Stimulated activated CD4-positive, alpha-beta T cell treated with anti-CD3 and anti-CD28 coated beads, Interleukin-1b, Interleukin-23, amount 100 ng/mL, for 24 hours (primary cell): ENCODE measurements around the gene KIFC1.
"Not testable (repeated sequence)": the region's sequence is repeated elsewhere in the genome, so short reads cannot be mapped to it uniquely, and the experiment has no call there.

Source experiments
- DNase-seq, 4 experiments: peaks; one replicate each; pipeline ENCODE4 v3.0.0-alpha.2; 2020; ENCODE audit warnings: low read depth in 4 of 4, low spot score in 1 of 4

Gene KIFC1

GRCh38 chr6:33391278-33391921 is at the start of gene KIFC1:
Gene KIFC1 (plus strand): TSS chr6:33391823. CDS start chr6:33391986, 163 bp downstream.
- DNase-seq = peak; percentile 96 to 98 (median 97)

DNA sequence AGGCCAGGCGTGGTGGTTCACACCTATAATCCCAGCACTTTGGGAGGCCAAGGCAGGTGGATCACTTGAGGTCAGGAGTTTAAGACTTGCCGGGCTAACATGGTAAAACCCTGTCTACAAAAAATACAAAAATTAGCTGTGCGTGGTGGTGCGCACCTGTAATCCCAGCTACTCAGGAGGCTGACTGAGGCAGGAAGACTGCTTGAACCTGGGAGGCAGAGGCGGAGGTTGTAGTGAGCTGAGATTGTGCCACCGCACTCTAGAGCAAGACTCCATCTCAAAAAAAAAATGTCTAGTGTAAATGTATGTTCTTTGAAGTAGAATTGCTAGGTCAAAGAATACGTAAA is 48.0 kb upstream of the KIFC1 start:
- not testable (repeated sequence) for DNase-seq

GRCh38 chr6:33343953-33344611 is 47.5 kb upstream of the KIFC1 start:
- no peak for DNase-seq

DNA sequence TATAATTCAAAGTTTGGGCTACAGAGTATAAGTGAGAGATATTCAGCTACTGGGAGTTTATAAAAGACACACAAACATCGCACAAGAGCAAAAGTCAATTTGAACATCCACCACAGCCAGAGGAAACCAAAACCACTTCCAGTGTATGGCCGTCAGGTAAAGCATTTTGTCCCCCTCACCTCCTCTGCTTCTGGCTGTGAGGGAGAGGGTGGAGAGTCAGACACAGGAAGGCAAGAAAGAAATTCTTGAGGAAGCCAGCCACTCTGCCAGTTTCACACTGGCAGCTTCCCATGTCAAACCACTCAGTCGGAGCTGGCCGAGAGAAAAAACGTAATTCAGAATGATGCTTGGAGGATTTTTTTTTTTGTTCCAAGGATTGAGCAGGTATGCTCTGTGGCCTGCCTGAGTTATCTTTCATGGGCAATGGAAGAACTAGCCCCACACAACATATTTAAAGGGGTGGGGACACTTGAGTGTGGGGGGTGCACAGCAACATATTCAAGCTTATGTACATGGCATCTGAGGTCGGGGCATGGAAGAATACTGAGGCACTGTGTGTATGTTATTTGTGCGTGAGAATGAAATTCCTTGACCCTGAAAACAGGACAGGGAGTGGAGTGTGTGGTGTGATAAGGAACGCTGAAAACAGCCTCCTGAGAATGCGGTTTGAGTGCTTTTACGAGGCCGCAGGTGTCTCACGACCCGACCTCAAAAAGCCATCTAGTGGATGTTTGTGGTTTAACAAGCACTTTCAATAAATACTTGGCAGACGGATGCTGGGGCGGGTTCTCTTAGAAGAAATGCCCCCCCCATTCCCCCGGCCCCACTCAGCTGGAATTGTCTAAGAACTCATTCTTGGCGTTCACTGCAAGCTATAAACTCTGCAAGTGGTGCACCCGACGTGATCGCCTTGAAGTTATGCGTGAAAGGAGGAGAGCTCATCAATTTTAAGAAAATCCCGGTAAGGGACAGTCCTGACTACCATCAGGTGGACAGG is 46.6 kb upstream of the KIFC1 start:
- DNase-seq = peak in 2 of 4 experiments; percentile 30 to 40

- not testable (repeated sequence) for DNase-seq
Observed at GRCh38 chr6:33346972-33347371, 44.7 kb upstream of the KIFC1 start.

DNA sequence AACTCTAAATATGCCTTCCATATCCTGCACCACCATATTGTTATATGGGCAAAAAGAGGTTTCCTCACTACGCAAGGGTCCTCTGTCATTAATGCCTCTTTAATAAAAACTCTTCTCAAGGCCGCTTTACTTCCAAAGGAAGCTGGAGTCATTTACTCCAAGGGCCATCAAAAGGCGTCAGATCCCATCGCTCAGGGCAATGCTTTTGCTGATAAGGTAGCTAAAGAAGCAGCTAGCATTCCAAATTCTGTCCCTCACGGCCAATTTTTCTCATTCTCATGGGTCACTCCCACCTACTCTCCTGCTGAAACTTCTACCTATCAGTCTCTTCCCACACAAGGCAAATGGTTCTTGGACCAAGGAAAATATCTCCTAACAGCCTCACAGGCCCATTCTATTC is 43.8 kb upstream of the KIFC1 start:
- DNase-seq = no peak

- DNase-seq = not testable (repeated sequence)
Observed at GRCh38 chr6:33355860-33356259, 35.8 kb upstream of the KIFC1 start.

DNA sequence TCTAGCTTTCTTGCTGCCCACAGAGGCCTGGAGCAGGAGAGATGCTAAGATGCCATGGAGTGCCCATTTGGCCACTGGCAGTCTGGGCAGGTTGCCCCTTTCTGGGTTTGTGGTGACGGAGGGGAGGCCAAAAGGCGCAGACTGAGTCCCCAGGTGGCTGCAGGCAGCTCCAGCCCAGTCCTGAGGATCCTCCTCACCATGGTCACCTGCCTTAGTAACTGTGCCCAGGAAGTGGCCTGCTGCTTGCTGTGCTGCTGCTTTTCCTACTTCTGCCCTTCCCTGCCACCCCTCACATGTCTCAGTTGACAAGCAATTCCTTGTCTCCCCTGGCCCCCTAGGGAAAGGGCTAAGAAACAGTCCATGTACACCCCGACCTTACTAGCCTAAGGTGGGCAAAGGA is 35.3 kb upstream of the KIFC1 start:
- DNase-seq = no peak

- DNase-seq = not testable (repeated sequence)
Observed at GRCh38 chr6:33357160-33357871, 34.3 kb upstream of the KIFC1 start.

- no peak for DNase-seq
Observed at GRCh38 chr6:33359331-33359730, 32.3 kb upstream of the KIFC1 start.

DNA sequence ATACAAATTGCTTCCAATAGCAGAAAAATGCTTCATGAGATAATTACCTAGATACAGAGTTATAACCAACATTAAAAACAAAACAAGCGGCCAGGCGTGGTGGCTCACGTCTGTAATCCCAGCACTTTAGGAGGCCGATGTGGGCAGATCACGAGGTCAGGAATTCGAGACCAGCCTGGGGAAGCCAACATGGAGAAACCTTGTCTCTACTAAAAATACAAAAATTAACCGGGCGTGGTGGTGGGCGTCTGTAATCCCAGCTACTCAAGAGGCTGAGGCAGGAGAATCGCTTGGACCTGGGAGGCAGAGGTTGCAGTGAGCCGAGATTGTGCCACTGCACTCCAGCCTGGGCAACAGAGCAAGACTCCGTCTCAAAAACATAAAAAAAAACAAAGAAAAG is 28.1 kb upstream of the KIFC1 start:
- DNase-seq = not testable (repeated sequence)

DNA sequence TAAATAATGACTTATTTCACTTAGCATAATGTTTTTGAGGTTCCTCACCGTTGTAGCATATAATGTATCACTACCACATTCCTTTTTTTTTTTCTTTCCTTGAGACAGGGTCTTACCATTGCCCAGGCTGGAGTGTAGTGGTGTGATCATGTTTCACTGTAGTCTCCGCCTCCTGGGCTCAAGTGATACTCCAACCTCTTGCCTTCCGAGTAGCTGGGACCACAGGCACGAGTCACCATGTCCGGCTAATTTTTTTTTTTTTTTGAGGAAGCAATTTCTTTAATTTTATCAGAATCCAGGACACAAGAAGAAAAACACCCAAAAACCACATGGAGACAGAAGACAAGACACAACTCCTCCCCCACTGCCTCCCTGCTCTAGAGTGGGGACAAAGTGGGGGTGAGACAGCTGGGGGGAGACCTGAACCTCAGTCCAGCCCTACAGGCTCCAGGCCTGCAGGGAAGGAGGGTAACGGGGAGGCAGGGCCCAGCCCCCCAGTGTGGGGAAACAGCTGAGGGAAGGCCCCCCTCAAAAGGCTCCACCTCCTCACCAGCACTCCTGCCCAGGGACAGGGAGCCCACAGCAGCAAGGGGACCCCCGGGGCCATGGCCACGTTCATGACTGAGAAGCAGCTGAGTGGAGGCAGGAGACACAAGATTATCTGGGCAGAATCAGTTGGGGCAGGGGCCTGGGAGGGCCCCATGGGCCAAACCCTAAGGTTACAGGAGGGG is 27.0 kb upstream of the KIFC1 start:
- not testable (repeated sequence) for DNase-seq

- not testable (repeated sequence) for DNase-seq
Observed at GRCh38 chr6:33365206-33365971, 26.2 kb upstream of the KIFC1 start.

- no peak for DNase-seq
Observed at GRCh38 chr6:33367009-33367714, 24.5 kb upstream of the KIFC1 start.

- not testable (repeated sequence) for DNase-seq
Observed at GRCh38 chr6:33367715-33368025, 24.0 kb upstream of the KIFC1 start.

DNA sequence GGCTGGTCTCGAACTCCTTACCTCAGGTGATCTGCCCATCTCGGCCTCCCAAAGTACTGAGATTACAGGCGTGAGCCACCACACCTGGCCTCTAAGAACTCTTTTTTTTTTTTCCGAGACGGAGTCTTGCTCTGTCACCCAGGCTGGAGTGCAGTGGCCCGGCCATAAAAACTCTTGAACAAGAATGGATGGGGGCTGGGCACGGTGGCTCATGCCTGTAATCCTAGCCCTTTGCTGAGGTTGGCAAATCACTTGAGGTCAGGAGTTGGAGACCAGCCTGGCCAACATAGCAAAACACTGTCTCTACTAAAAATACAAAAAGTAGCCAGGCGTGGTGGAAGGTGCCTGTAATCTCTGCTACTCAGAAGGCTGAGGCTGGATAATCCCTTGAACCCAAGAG is 19.7 kb upstream of the KIFC1 start:
- DNase-seq = not testable (repeated sequence)

DNA sequence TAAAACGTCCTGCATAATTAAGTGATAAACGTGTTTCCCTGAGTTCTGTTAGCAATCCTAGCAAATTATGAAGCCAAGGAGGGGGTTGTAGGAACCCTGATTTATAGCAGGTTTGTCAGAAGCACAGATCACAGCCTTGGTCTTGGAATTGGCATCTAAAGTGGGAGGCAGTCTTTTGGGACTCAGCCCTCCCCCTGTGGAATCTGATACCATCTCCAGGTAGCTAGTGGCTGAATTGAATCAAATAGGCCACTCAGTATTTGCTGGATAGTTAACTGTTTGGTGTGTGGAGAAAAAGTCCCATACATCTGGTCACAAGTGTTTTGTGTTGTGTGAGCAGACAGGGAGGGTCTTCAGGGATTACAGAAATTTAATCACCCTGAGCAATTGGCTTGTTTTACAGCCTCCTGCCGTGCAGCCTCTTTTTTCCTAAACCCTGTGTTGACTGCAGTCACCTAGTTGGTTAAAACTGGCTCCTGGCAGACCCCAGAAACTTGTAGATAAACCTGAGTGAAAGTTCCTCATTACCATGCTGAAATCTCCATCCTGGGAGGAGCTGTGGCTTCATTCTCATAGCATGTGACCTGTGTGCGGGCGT is 19.0 kb upstream of the KIFC1 start:
- DNase-seq = no peak

DNA sequence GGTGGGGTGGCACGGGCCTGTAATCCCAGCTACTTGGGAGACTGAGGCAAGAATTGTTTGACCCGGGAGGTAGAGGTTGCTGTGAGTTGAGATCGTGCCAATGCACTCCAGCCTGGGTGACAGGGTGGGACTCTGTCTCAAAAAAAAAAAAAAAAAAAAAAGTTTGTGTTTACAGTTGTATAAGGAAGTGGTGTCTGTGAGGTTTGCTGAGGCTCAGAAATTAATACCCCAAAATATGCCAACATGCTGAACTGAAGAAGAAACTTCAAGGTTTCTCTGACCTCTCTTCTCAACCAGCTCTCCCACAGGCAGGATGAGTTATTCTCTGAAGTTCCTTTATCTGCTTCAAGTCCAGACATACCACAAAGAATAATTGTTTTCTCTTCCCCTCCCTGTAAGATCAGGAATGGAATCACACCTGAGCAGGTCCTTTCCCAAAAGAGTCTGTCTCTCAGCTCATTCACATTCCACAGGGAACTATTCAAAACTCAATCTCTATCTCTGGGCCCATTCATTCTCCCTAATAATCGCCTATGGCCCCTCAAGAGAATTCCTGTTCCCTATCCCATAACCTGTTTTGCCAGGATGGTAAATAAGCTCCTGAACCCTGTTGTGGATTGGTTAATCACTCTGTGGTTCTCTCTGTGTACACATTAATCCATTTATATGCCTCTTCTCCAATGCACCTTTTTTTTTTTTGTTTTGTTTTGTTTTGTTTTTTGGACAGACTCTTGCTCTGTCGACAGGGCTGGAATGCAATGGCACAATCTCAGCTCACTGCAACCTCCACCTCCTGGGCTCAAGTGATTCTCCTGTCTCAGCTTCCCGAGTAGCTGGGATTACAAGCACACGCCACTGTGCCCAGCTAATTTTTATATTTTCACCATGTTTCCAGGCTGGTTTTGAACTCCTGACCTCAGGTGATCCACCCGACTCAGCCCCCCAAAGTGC is 17.4 kb upstream of the KIFC1 start:
- no peak for DNase-seq
